Neural cell (in vitro differentiated cells): ENCODE measurements around the gene CAMSAP2. TPM values are rescaled to one million over a fixed set of nuclear protein-coding genes. Genes with fewer than 3 reads are reported as not detected.

Source experiments
- H2AFZ ChIP-seq: fragments of 200-600, 300-800 bp; sonication (generic), shearing (Covaris generic); 2 replicates; pipeline ENCODE4 v1.6.0; 2014; ENCODE audit warnings: low read depth, mild to moderate bottlenecking, antibody characterized with exemption, low read length, moderate library complexity
- H3F3A ChIP-seq: fragments of 200-600 bp; shearing (Covaris generic); 2 replicates; pipeline ENCODE4 v1.6.1; 2016; ENCODE audit warnings: mild to moderate bottlenecking, moderate library complexity, mixed read lengths, antibody characterized with exemption, low read length; ENCODE audit not compliant: insufficient read depth, poor library complexity, severe bottlenecking
- H3K27ac ChIP-seq: fragments of 200-600, 300-800 bp; sonication (generic), shearing (Covaris generic); 2 replicates; pipeline ENCODE4 v1.5.1; 2014; ENCODE audit warnings: mild to moderate bottlenecking, low read length, moderate library complexity
- H3K27me3 ChIP-seq: fragments of 300-800, 200-600 bp; sonication (generic), shearing (Covaris generic); 2 replicates; pipeline ENCODE4 v1.6.0; 2014; ENCODE audit warnings: mild to moderate bottlenecking, low read depth, low read length, moderate library complexity; ENCODE audit not compliant: insufficient read depth
- H3K36me3 ChIP-seq: fragments of 300-800, 200-600 bp; sonication (generic), shearing (Covaris generic); 2 replicates; pipeline ENCODE4 v1.5.1; 2014; ENCODE audit warnings: mild to moderate bottlenecking, antibody characterized with exemption, low read length, moderate library complexity; ENCODE audit not compliant: insufficient read depth
- H3K4me2 ChIP-seq: fragments of 300-800, 200-600 bp; sonication (generic), shearing (Covaris generic); 2 replicates; pipeline ENCODE4 v1.6.0; 2014; ENCODE audit warnings: mild to moderate bottlenecking, low read length
- H3K4me3 ChIP-seq: fragments of 300-800, 200-600 bp; sonication (generic), shearing (Covaris generic); 2 replicates; pipeline ENCODE4 v1.5.1; 2014; ENCODE audit warnings: mild to moderate bottlenecking, low read length, moderate library complexity
- H3K79me2 ChIP-seq: fragments of 200-600 bp; shearing (Covaris generic); replicated peaks from 2 replicates; pipeline ENCODE4 v1.6.0; 2014; ENCODE audit warnings: mild to moderate bottlenecking, low read length, moderate library complexity; ENCODE audit not compliant: insufficient read depth
- H3K9ac ChIP-seq: fragments of 300-800, 200-600 bp; sonication (generic), shearing (Covaris generic); 2 replicates; pipeline ENCODE4 v1.6.1; 2016; ENCODE audit warnings: mild to moderate bottlenecking, low read length, mixed read lengths
- H3K9me2 ChIP-seq: fragments of 200-600 bp; shearing (Covaris generic); 2 replicates; pipeline ENCODE4 v1.6.1; 2016; ENCODE audit warnings: mild to moderate bottlenecking, low read length, mixed read lengths; ENCODE audit not compliant: insufficient read depth
- H3K9me3 ChIP-seq: fragments of 200-600, 300-800 bp; sonication (generic), shearing (Covaris generic); 2 replicates; pipeline ENCODE4 v1.6.1; 2016; ENCODE audit warnings: mild to moderate bottlenecking, mixed run types, low read length, moderate library complexity, mixed read lengths
- H4K20me1 ChIP-seq: fragments of 200-600 bp; shearing (Covaris generic); 2 replicates; pipeline ENCODE4 v1.6.1; 2016; ENCODE audit warnings: mild to moderate bottlenecking, mixed run types; ENCODE audit not compliant: insufficient read depth
- CTCF ChIP-seq: fragments of 450-650 bp; IDR thresholded peaks from 2 replicates; pipeline ENCODE4 v1.5.1; 2014; ENCODE audit warnings: antibody characterized with exemption, mild to moderate bottlenecking, moderate library complexity; ENCODE audit not compliant: poor library complexity, severe bottlenecking
- EP300 ChIP-seq: fragments of 450-650 bp; conservative IDR thresholded peaks from 2 replicates; pipeline ENCODE4 v1.6.1; 2014; ENCODE audit warnings: antibody characterized with exemption, mild to moderate bottlenecking, moderate library complexity; ENCODE audit not compliant: poor library complexity, severe bottlenecking
- EZH2 ChIP-seq: fragments of 200-600, 300-800 bp; shearing (Covaris generic), sonication (generic); IDR thresholded peaks from 2 replicates; pipeline ENCODE4 v1.6.1; 2014; ENCODE audit warnings: antibody characterized with exemption, low read length, borderline replicate concordance, mild to moderate bottlenecking; ENCODE audit not compliant: insufficient read depth, poor library complexity, severe bottlenecking
- MXI1 ChIP-seq: fragments of 450-650 bp; conservative IDR thresholded peaks from 2 replicates; pipeline ENCODE4 v1.6.1; 2014; ENCODE audit warnings: antibody characterized with exemption, mild to moderate bottlenecking; ENCODE audit not compliant: poor library complexity, severe bottlenecking
- POLR2AphosphoS5 ChIP-seq: IDR thresholded peaks from 2 replicates; pipeline ENCODE4 v1.6.1; 2012
- RAD21 ChIP-seq: fragments of 450-650 bp; conservative IDR thresholded peaks from 2 replicates; pipeline ENCODE4 v1.6.1; 2014; ENCODE audit warnings: antibody characterized with exemption, mild to moderate bottlenecking, moderate library complexity
- REST ChIP-seq: IDR thresholded peaks from 2 replicates; pipeline ENCODE4 v1.6.1; 2012; ENCODE audit warnings: borderline replicate concordance
- SMC3 ChIP-seq: fragments of 450-650 bp; conservative IDR thresholded peaks from 2 replicates; pipeline ENCODE4 v1.6.1; 2014; ENCODE audit warnings: antibody characterized with exemption, mild to moderate bottlenecking, moderate library complexity; ENCODE audit not compliant: poor library complexity
- TAF1 ChIP-seq: IDR thresholded peaks from 2 replicates; pipeline ENCODE4 v1.6.1; 2012; ENCODE audit warnings: low read depth
- polyA plus RNA-seq: library from polyadenylated mRNA; depleted of rRNA; stranded (reverse); fragments of >200 nt; gene quantifications from 2 replicates; pipeline ENCODE4 v1.2.3, GENCODE V29; 2014

Gene CAMSAP2
- polyA plus RNA-seq, 1 donor from 2014 or later: 52.7 TPM

- peak overlapping the region; percentile 86 for H3K4me3 ChIP-seq
- no peaks in the 10 kb centered on the region for H3F3A ChIP-seq
- no peak overlapping the region for H2AFZ ChIP-seq
- H3K27ac ChIP-seq: peak overlapping the region; percentile 17
- H3K9ac ChIP-seq: peak overlapping the region; percentile 99
- peaks cover 33% of the 10 kb centered on the region for H4K20me1 ChIP-seq
- TF ChIP-seq TAF1: no peak
- peaks cover 70% of the 10 kb centered on the region for H3K79me2 ChIP-seq
- H3K9me2 ChIP-seq: no peaks in the 10 kb centered on the region
- H3K9me3 ChIP-seq: no peaks in the 10 kb centered on the region
- peak overlapping the region; percentile 95 for H3K4me2 ChIP-seq
- H3K27me3 ChIP-seq: no peaks in the 10 kb centered on the region
- H3K36me3 ChIP-seq: no peaks in the 10 kb centered on the region
These were observed 3.0 kb downstream of the CAMSAP2 start for GRCh38 chr1:200741551-200742207.

GRCh38 chr1:200744143-200744542 is 5.5 kb downstream of the CAMSAP2 start:
- peaks cover 37% of the 10 kb centered on the region for H4K20me1 ChIP-seq
- H3K4me3 ChIP-seq: peak overlapping the region; percentile 54
- H3K27me3 ChIP-seq: no peaks in the 10 kb centered on the region
- H3K9me3 ChIP-seq: no peaks in the 10 kb centered on the region
- no peak overlapping the region for H2AFZ ChIP-seq
- no peak for TF ChIP-seq POLR2AphosphoS5
- TF ChIP-seq EP300: no peak
- TF ChIP-seq SMC3: no peak
- no peak for TF ChIP-seq RAD21
- no peak for TF ChIP-seq MXI1
- no peak for TF ChIP-seq TAF1
- no peak for TF ChIP-seq REST
- no peak for TF ChIP-seq EZH2
- TF ChIP-seq CTCF: no peak
- H3K4me2 ChIP-seq: peak overlapping the region; percentile 15
- no peaks in the 10 kb centered on the region for H3K9me2 ChIP-seq
- no peaks in the 10 kb centered on the region for H3F3A ChIP-seq
- no peak overlapping the region for H3K9ac ChIP-seq
- H3K36me3 ChIP-seq: no peaks in the 10 kb centered on the region
- H3K79me2 ChIP-seq: peaks cover 93% of the 10 kb centered on the region
- H3K27ac ChIP-seq: no peak overlapping the region
